Mesothelial cell of epicardium (in vitro differentiated cells): Measurements from ENCODE around the gene IRF2. TPM values are rescaled to one million over a fixed set of nuclear protein-coding genes. Genes with fewer than 3 reads are reported as not detected.
"Not testable (repeated sequence)": the region's sequence is repeated elsewhere in the genome, so short reads cannot be mapped to it uniquely, and the experiment has no call there.

Experiments
- DNase-seq, 2 experiments: peaks; one replicate each; pipeline ENCODE4 v3.0.0; 2021; ENCODE audit warnings: low spot score in 2 of 2; ENCODE audit not compliant: unreplicated experiment in 2 of 2
- H3K27ac Mint-ChIP-seq: 2 replicates; pipeline ENCODE4 v1.8.0; 2021; ENCODE audit warnings: mixed read lengths
- H3K27me3 Mint-ChIP-seq: 2 replicates; pipeline ENCODE4 v1.8.0; 2021; ENCODE audit warnings: low read depth, mixed read lengths
- H3K36me3 Mint-ChIP-seq: 2 replicates; pipeline ENCODE4 v1.8.0; 2021; ENCODE audit warnings: mixed read lengths
- H3K4me1 Mint-ChIP-seq: 2 replicates; pipeline ENCODE4 v1.8.0; 2021; ENCODE audit warnings: mixed read lengths
- H3K4me3 Mint-ChIP-seq: 2 replicates; pipeline ENCODE4 v1.8.0; 2021; ENCODE audit warnings: mild to moderate bottlenecking, moderate library complexity, mixed read lengths
- H3K9me3 Mint-ChIP-seq: 2 replicates; pipeline ENCODE4 v1.8.0; 2021; ENCODE audit warnings: mixed read lengths
- CTCF ChIP-seq: fragments of 200-600 bp; sonication (generic); IDR thresholded peaks from one replicate; pipeline ENCODE4 v1.5.0; 2021; ENCODE audit warnings: antibody characterized with exemption; ENCODE audit not compliant: unreplicated experiment
- total RNA-seq: library from RNA; stranded (reverse); gene quantifications from 3 replicates; pipeline ENCODE4 v1.2.1, GENCODE V29; 2021

The IRF2 gene
- total RNA-seq, 1 donor from 2014 or later, result 15.8 TPM

- no peaks in the 10 kb centered on the region for H3K27me3 Mint-ChIP-seq
- peaks cover 11% of the 10 kb centered on the region for H3K36me3 Mint-ChIP-seq
- no peak for DNase-seq
- H3K4me1 Mint-ChIP-seq, result peaks cover 9% of the 10 kb centered on the region
- no peak overlapping the region for H3K27ac Mint-ChIP-seq
- no peak overlapping the region for H3K4me3 Mint-ChIP-seq
- no peak for TF ChIP-seq CTCF
- peaks cover 28% of the 10 kb centered on the region for H3K9me3 Mint-ChIP-seq
These were observed 97.4 kb downstream of the IRF2 start for GRCh38 chr4:184376923-184377322.

- peaks cover 9% of the 10 kb centered on the region for H3K4me1 Mint-ChIP-seq
- no peak for DNase-seq
- no peak for TF ChIP-seq CTCF
- H3K36me3 Mint-ChIP-seq, result peaks cover 11% of the 10 kb centered on the region
- H3K27ac Mint-ChIP-seq, result no peak overlapping the region
- peaks cover 28% of the 10 kb centered on the region for H3K9me3 Mint-ChIP-seq
- no peaks in the 10 kb centered on the region for H3K27me3 Mint-ChIP-seq
- no peak overlapping the region for H3K4me3 Mint-ChIP-seq
These were observed 98.1 kb downstream of the IRF2 start for GRCh38 chr4:184376126-184376838.

- H3K4me3 Mint-ChIP-seq, H3K27me3 Mint-ChIP-seq, DNase-seq: not testable (repeated sequence)
- H3K4me1 Mint-ChIP-seq, result peaks cover 11% of the 10 kb centered on the region
- peaks cover 11% of the 10 kb centered on the region for H3K36me3 Mint-ChIP-seq
- H3K9me3 Mint-ChIP-seq, result peaks cover 28% of the 10 kb centered on the region
- peak overlapping the region; percentile 55 for H3K27ac Mint-ChIP-seq
These were observed 98.7 kb downstream of the IRF2 start for GRCh38 chr4:184375623-184376022.

GRCh38 chr4:184375027-184375426, 99.3 kb downstream of the IRF2 start:
- Mint-ChIP-seq H3K27me3 (no peaks in the 10 kb centered on the region), H3K9me3 (peaks cover 28% of the 10 kb centered on the region), H3K4me3 (no peak overlapping the region), H3K4me1 (peaks cover 13% of the 10 kb centered on the region), H3K36me3 (peaks cover 11% of the 10 kb centered on the region), H3K27ac (no peak overlapping the region)
- DNase-seq, result no peak
- TF ChIP-seq CTCF, result no peak

- H3K9me3 Mint-ChIP-seq, result peaks cover 28% of the 10 kb centered on the region
- DNase-seq, result no peak
- no peak overlapping the region for H3K27ac Mint-ChIP-seq
- H3K4me3 Mint-ChIP-seq, result no peak overlapping the region
- peaks cover 11% of the 10 kb centered on the region for H3K36me3 Mint-ChIP-seq
- TF ChIP-seq CTCF, result no peak
- H3K4me1 Mint-ChIP-seq, result peaks cover 13% of the 10 kb centered on the region
- H3K27me3 Mint-ChIP-seq, result no peaks in the 10 kb centered on the region
These were observed 100.4 kb downstream of the IRF2 start for GRCh38 chr4:184373886-184374405.

GRCh38 chr4:184371390-184371787, 103.0 kb downstream of the IRF2 start:
- Mint-ChIP-seq H3K36me3 (peaks cover 7% of the 10 kb centered on the region), H3K27ac (peak overlapping the region; percentile 52), H3K4me1 (peaks cover 13% of the 10 kb centered on the region), H3K4me3 (no peak overlapping the region), H3K9me3 (peaks cover 16% of the 10 kb centered on the region), H3K27me3 (no peaks in the 10 kb centered on the region)
- DNase-seq, result no peak
- no peak for TF ChIP-seq CTCF
